Left forelimb (tissue), 1 donor: ENCODE results near the gene RTN3.
"Not testable (repeated sequence)": the region's sequence is repeated elsewhere in the genome, so short reads cannot be mapped to it uniquely, and the experiment has no call there.

Source experiments
- DNase-seq: peaks from one replicate; pipeline ENCODE4 v3.0.0-alpha.2; 2018; ENCODE audit warnings: low spot score

Gene RTN3

GRCh38 chr11:63681321-63682065, at the start of gene RTN3:
TSS of gene RTN3 (plus strand) at chr11:63681500. CDS start at chr11:63681637, 137 bp downstream.
- DNase-seq, result peak; percentile 98

GRCh38 chr11:63635762-63636465, 45.4 kb upstream of the RTN3 start:
- DNase-seq, result no peak

- not testable (repeated sequence) for DNase-seq
Observed at GRCh38 chr11:63638436-63638835, 42.9 kb upstream of the RTN3 start.

GRCh38 chr11:63639199-63639832, 42.0 kb upstream of the RTN3 start:
- no peak for DNase-seq

GRCh38 chr11:63641727-63642126, 39.6 kb upstream of the RTN3 start:
- DNase-seq, result no peak

- no peak for DNase-seq
Observed at GRCh38 chr11:63643205-63643604, 38.1 kb upstream of the RTN3 start.

GRCh38 chr11:63652671-63653070, 28.6 kb upstream of the RTN3 start:
- no peak for DNase-seq

GRCh38 chr11:63660972-63661371, 20.3 kb upstream of the RTN3 start:
- DNase-seq, result no peak

GRCh38 chr11:63663809-63664208, 17.5 kb upstream of the RTN3 start:
- no peak for DNase-seq

- DNase-seq, result no peak
Observed at GRCh38 chr11:63666874-63667273, 14.4 kb upstream of the RTN3 start.

- no peak for DNase-seq
Observed at GRCh38 chr11:63667995-63668795, 13.1 kb upstream of the RTN3 start.

- no peak for DNase-seq
Observed at GRCh38 chr11:63670096-63670432, 11.2 kb upstream of the RTN3 start.

- peak; percentile 70 for DNase-seq
Observed at GRCh38 chr11:63670433-63671321, 10.6 kb upstream of the RTN3 start.

GRCh38 chr11:63671322-63672155, 9.8 kb upstream of the RTN3 start, which contains the start of gene ATL3:
TSS of gene ATL3 (minus strand) at chr11:63671376. CDS start at chr11:63671335, 41 bp downstream.
- DNase-seq, result peak; percentile 98

GRCh38 chr11:63672156-63672463, 9.2 kb upstream of the RTN3 start:
- DNase-seq, result no peak

- DNase-seq, result no peak
Observed at GRCh38 chr11:63672936-63673539, 8.3 kb upstream of the RTN3 start.

- no peak for DNase-seq
Observed at GRCh38 chr11:63673579-63673978, 7.7 kb upstream of the RTN3 start.

GRCh38 chr11:63680834-63681320, 423 bp upstream of the RTN3 start:
- DNase-seq, result no peak

GRCh38 chr11:63682066-63683021, 1.0 kb downstream of the RTN3 start:
- DNase-seq, result no peak
